HepG2 (cell line): ENCODE results near the gene JPH4. TPM values are rescaled to one million over a fixed set of nuclear protein-coding genes. Genes with fewer than 3 reads are reported as not detected.

Experiments
- ATRX ChIP-seq: sonication (generic); formaldehyde crosslinking; IDR thresholded peaks from 2 replicates; pipeline ENCODE4 v1.4.0; 2020; ENCODE audit warnings: missing genetic modification reagents, borderline replicate concordance
- CAMTA2 ChIP-seq: sonication (generic); formaldehyde crosslinking; IDR thresholded peaks from 2 replicates; pipeline ENCODE4 v1.4.0; 2020; ENCODE audit warnings: mild to moderate bottlenecking, missing genetic modification reagents, borderline replicate concordance
- DNMT3B ChIP-seq: conservative IDR thresholded peaks from 2 replicates; pipeline ENCODE4 v1.6.1; 2016; ENCODE audit warnings: missing biosample characterization, control low read depth
- FOSL1 ChIP-seq: sonication (generic); formaldehyde crosslinking; IDR thresholded peaks from 2 replicates; pipeline ENCODE4 v1.9.0; 2021; ENCODE audit warnings: missing genetic modification reagents, borderline replicate concordance
- JUN ChIP-seq: sonication (generic); formaldehyde crosslinking; IDR thresholded peaks from 2 replicates; pipeline ENCODE4 v1.4.0; 2020; ENCODE audit warnings: mild to moderate bottlenecking, missing genetic modification reagents
- PHB2 ChIP-seq: fragments of 450-650 bp; IDR thresholded peaks from 2 replicates; pipeline ENCODE4 v1.6.1; 2018; ENCODE audit not compliant: partially characterized antibody
- RERE ChIP-seq: IDR thresholded peaks from 2 replicates; pipeline ENCODE4 v1.6.1; 2016; ENCODE audit warnings: low read depth, missing genetic modification reagents, missing compliant biosample characterization
- SATB2 ChIP-seq: sonication (generic); formaldehyde crosslinking; IDR thresholded peaks from 2 replicates; pipeline ENCODE4 v1.5.0; 2020; ENCODE audit warnings: missing genetic modification reagents
- ZNF232 ChIP-seq: sonication (generic); formaldehyde crosslinking; IDR thresholded peaks from 2 replicates; pipeline ENCODE4 v1.4.0; 2020; ENCODE audit warnings: missing genetic modification reagents, borderline replicate concordance
- ZNF318 ChIP-seq: sonication (generic); formaldehyde crosslinking; IDR thresholded peaks from 2 replicates; pipeline ENCODE4 v1.4.0; 2020; ENCODE audit warnings: mild to moderate bottlenecking, missing genetic modification reagents
- ZNF709 ChIP-seq: sonication (generic); formaldehyde crosslinking; IDR thresholded peaks from 2 replicates; pipeline ENCODE4 v1.5.0; 2020; ENCODE audit warnings: mild to moderate bottlenecking, missing genetic modification reagents
- ZNF720 ChIP-seq: sonication (generic); formaldehyde crosslinking; IDR thresholded peaks from 2 replicates; pipeline ENCODE4 v1.4.0; 2020; ENCODE audit warnings: missing genetic modification reagents
- polyA plus RNA-seq, 8 experiments: library from polyadenylated mRNA; depleted of rRNA in 3 of 8; stranded (reverse) in 7 of 8; unstranded in 1 of 8; fragments of >200 nt; fragmentation: Illumina TruSeq in 4 of 8; extraction: Trizol in 4 of 8; gene quantifications; 2 replicates each; pipeline versions ENCODE4 v1.2.1 to v1.2.3, GENCODE V29; 2011 to 2016; ENCODE audit warnings: low read depth in 4 of 8, missing spikeins in 1 of 8, mixed read lengths in 1 of 8; ENCODE audit not compliant: insufficient read depth in 1 of 8
- total RNA-seq, 5 experiments: library from RNA; depleted of rRNA; stranded (reverse); fragments of >200 nt; fragmentation: Illumina TruSeq; extraction: Trizol; gene quantifications; 2 replicates each; pipeline ENCODE4 v1.2.3, GENCODE V29; 2016; ENCODE audit warnings: low read depth in 1 of 5
- TF ChIP-seq, protein P1 (sequence below): sonication (generic); formaldehyde crosslinking; conservative IDR thresholded peaks from 2 replicates; pipeline ENCODE4 v1.8.0; 2022; ENCODE audit warnings: mild to moderate bottlenecking, moderate library complexity, missing genetic modification reagents

Gene JPH4
- total and polyA plus RNA-seq, 2 of the 13 experiments (the other 11 are each of a cell fraction or from before 2014, with no cell fraction given), result 0.08 to 0.22 TPM

GRCh38 chr14:23555882-23556699 is 22.5 kb downstream of the JPH4 start, which contains the start of gene THTPA (continued):
- TF ChIP-seq ZNF232 (CRISPR knock-in tag) (peak; percentile 99), ZNF318 (no peak; the same call in 1 of the 2 replicates), FOSL1 (CRISPR knock-in tag) (no peak; the same call in 1 of the 2 replicates), PHB2 (no peak), JUN (CRISPR knock-in tag) (peak; percentile 91), CAMTA2 (CRISPR knock-in tag) (peak; percentile 82), ZNF720 (CRISPR knock-in tag) (no peak; the same call in 1 of the 2 replicates), SATB2 (peak; percentile 93), ZNF709 (CRISPR knock-in tag) (peak; percentile 97), RERE (peak; percentile 42; the same call in 1 of the 2 replicates), DNMT3B (CRISPR knock-in tag) (peak; percentile 65; the same call in 1 of the 2 replicates), ATRX (CRISPR knock-in tag) (peak; percentile 18; the same call in 1 of the 2 replicates)
- TF ChIP-seq, protein P1, sequence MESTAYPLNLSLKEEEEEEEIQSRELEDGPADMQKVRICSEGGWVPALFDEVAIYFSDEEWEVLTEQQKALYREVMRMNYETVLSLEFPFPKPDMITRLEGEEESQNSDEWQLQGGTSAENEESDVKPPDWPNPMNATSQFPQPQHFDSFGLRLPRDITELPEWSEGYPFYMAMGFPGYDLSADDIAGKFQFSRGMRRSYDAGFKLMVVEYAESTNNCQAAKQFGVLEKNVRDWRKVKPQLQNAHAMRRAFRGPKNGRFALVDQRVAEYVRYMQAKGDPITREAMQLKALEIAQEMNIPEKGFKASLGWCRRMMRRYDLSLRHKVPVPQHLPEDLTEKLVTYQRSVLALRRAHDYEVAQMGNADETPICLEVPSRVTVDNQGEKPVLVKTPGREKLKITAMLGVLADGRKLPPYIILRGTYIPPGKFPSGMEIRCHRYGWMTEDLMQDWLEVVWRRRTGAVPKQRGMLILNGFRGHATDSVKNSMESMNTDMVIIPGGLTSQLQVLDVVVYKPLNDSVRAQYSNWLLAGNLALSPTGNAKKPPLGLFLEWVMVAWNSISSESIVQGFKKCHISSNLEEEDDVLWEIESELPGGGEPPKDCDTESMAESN (CRISPR knock-in tag), result peak; percentile 100
